Stimulated activated naive CD8-positive, alpha-beta T cell treated with anti-CD3 and anti-CD28 coated beads, Interleukin-15, Interleukin-2, amounts not matched to agents 100 ng/mL and 50 ng/mL, for 24 hours (primary cell): ENCODE results near the gene ADAMTS10.

Source experiments
- H3K27ac Mint-ChIP-seq: one replicate; pipeline ENCODE4 v1.8.0; 2021; ENCODE audit warnings: mild to moderate bottlenecking, mixed read lengths
- H3K27me3 Mint-ChIP-seq: one replicate; pipeline ENCODE4 v1.8.0; 2021; ENCODE audit warnings: mixed read lengths
- H3K36me3 Mint-ChIP-seq: one replicate; pipeline ENCODE4 v1.8.0; 2021; ENCODE audit warnings: low read depth, mixed read lengths
- H3K4me1 Mint-ChIP-seq: one replicate; pipeline ENCODE4 v1.8.0; 2021; ENCODE audit warnings: low read depth, mixed read lengths
- H3K4me3 Mint-ChIP-seq: one replicate; pipeline ENCODE4 v1.8.0; 2021; ENCODE audit warnings: mild to moderate bottlenecking, mixed read lengths
- H3K9me3 Mint-ChIP-seq: one replicate; pipeline ENCODE4 v1.8.0; 2021; ENCODE audit warnings: mixed read lengths

Gene ADAMTS10

GRCh38 chr19:8532225-8532624, 78.3 kb downstream of the ADAMTS10 start:
- no peak overlapping the region for H3K27ac Mint-ChIP-seq

GRCh38 chr19:8531470-8531869, 79.0 kb downstream of the ADAMTS10 start:
- Mint-ChIP-seq H3K4me1 (peaks cover 7% of the 10 kb centered on the region), H3K36me3 (peaks cover 22% of the 10 kb centered on the region), H3K27me3 (no peaks in the 10 kb centered on the region), H3K27ac (no peak overlapping the region), H3K4me3 (no peak overlapping the region), H3K9me3 (no peaks in the 10 kb centered on the region)

More at GRCh38 chr19:8532225-8532624, 78.3 kb downstream of the ADAMTS10 start:
- no peaks in the 10 kb centered on the region for H3K27me3 Mint-ChIP-seq
- H3K9me3 Mint-ChIP-seq = no peaks in the 10 kb centered on the region
- peaks cover 22% of the 10 kb centered on the region for H3K36me3 Mint-ChIP-seq
- no peak overlapping the region for H3K4me3 Mint-ChIP-seq
- peaks cover 7% of the 10 kb centered on the region for H3K4me1 Mint-ChIP-seq
